NCI-H510A treated with DMSO at 0.1 percent for 48 hours (cell line): ENCODE measurements around the gene PLD5.
"Not testable (repeated sequence)": the region's sequence is repeated elsewhere in the genome, so short reads cannot be mapped to it uniquely, and the experiment has no call there.

Experiments
- DNase-seq: peaks from one replicate; lab custom pipeline; 2025; lab: John Stamatoyannopoulos, UW

PLD5 gene

GRCh38 chr1:242426271-242426905, 98.1 kb downstream of the PLD5 start:
- DNase-seq, result no peak

GRCh38 chr1:242425232-242425631, 99.3 kb downstream of the PLD5 start:
- no peak for DNase-seq

DNA sequence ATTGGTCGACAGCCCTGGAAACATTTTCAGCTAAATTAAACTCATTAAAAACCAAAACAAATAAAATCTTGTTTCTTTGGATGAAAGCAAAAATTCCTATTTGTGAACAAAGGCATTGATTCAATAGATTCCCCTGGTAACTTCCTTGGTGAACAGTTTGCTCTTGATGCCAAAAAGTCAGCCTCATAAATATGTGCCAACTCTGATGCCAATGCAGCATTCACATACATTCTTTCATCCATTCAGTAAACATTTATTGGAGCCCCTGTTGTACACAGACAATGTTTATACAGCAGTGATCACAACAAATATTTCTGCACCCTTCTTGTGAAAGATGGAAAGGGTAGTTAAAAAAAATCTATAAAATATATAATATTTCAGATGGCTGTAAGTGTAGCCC, 107.8 kb downstream of the PLD5 start:
- no peak for DNase-seq

GRCh38 chr1:242412921-242413320, 111.6 kb downstream of the PLD5 start:
- no peak for DNase-seq

DNA sequence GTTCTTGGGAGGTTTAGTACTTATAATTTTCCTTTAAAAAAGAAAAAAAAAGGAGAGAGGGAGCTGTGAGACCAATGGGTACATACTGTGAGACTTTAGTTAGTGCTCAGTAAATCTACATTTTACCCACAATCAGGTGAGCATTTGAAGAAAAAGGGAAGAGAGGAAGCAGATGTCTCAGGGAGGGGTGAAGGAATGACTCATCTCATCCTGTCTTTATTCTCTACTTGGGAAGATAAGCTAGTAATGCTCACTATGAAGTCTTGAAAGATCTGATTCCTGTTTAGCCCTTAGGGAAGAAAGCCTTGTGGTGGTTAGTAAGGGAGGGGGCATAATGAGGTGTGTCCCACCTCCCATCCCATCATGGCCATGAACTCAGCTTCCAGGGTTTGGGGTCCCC, 112.6 kb downstream of the PLD5 start:
- no peak for DNase-seq

DNA sequence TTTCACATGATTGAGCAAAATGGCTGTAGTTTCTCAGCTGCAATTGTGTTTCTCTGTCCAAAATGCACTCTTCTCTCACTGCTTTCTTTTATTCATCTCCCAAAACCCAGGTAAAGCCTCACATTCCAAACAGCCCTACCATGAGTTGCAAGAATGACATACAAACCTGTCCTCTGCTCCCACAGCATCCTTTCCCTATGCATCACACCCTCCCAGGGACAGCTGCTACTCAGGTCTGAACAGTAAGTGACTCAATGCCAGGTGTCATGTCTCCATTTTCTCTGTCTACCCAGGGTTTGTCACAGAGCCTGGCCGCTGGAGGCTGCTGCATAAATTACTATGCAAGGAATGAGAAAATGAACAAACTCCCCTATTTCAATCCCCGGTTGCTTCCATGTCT, 118.5 kb downstream of the PLD5 start:
- DNase-seq, result no peak

DNA sequence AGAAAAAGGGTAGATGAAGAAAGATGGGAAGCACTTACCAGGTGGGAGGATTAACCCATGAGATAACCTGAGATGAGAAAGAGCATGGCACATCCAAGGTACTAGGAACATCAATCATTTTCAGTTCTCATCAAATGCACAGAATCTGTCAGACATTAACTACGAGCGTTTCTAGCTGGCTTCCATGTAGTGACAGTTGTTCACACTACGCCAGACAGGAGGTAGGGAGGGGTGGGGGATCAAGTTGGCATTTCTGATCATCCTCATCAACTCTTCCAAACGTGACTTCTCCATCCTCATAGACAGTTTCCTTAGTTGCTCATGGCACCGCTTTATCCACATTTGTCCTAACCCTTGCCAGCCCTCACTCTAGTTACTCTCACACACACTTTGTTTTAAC, 120.2 kb downstream of the PLD5 start:
- no peak for DNase-seq

GRCh38 chr1:242402956-242403355, 121.5 kb downstream of the PLD5 start:
- DNase-seq, result no peak

GRCh38 chr1:242401937-242402336, 122.6 kb downstream of the PLD5 start:
- no peak for DNase-seq

DNA sequence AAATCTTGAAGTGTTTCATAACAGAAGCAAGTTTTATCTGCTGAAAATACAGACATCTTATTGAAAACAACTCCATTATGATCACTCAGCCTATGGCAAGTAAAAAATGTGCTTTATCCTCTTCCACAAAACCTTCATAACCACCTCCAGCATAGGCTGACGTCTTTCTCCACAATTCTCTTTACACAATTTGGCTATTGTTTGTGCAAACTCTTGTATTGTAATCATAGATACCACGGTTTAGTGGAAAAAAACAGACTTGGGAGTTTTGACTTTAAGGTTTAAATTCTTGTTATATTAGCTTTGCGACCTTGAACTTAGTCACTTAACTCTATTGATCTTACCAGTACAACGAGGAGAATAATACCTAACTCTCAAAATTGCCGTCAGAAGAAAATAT, 126.1 kb downstream of the PLD5 start:
- DNase-seq, result no peak

DNA sequence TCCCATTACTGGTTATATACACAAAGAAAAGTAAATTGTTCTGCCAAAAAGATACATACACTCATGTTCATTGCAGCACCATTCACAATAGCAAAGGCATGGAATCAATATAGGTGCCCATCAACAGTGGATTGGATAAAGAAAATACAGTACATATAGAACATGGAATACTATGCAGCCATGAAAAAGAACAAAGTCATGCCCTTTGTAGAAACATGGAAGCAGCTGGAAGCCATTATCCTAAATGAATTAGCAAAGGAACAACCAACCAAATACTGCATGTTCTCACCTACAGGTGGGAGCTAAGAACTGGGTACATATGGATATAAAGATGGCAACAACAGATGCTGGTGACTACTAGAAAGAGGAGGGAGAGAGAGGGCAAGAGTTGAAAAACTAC, 132.6 kb downstream of the PLD5 start:
- DNase-seq, result no peak

DNA sequence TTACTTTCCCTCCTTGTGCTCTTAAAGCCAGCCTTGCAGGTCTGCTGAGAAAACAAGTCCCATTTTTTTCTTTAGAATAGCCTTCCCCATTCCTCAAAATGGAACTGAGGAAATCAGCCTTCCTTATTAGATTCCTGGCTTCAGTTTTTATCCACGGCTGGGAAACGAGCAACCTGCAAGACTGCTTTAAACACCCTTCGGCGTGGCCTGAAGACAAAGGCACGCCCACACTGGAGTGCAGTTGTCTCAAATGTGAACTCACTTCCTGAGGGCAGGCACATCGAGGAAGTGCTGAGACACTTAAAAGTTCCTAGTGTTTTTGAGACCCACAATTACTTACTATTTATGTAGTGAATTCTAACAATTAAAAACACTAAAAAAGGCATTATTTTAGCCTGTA, 148.4 kb downstream of the PLD5 start:
- not testable (repeated sequence) for DNase-seq

- not testable (repeated sequence) for DNase-seq
These were observed 174.1 kb downstream of the PLD5 start for GRCh38 chr1:242350446-242350845.

DNA sequence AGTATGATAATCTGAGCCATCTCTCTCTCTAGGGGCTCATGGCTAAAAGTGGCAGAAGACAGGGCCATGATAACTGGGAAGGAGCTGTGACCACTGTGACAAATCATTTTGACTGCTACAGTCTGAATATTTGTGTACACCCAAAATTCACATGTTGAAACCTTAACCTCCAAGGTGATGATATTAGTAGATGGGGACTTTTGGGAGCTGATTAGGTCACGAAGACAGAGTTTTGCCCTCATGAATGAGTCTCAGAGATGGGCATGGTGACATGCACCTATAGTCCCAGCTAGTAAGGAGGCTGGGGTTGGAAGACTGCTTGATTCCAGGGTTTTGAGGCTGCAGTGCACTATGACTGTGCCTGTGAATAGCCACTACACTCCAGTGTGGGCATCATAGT, 174.9 kb downstream of the PLD5 start:
- DNase-seq, result no peak

DNA sequence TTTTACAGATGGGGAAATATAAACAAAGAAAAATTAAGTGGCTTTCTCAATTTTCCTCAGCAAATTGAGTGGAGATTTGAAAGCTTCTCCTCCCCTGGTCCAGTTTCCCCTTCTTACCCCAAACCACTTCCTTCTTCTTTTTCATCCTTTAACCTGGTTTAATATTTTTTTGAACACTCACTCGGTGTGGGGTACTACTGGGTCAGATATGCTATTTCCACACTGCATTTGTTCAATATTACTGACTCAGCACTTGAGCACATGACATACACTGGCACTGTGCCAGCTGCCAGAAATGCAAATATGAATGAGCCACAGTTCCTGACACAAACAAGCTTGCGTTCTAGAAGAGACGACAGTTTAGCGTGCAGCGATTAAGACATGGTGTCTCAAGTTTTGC, 193.6 kb downstream of the PLD5 start:
- DNase-seq, result peak; percentile 3

- DNase-seq, result not testable (repeated sequence)
These were observed 197.1 kb downstream of the PLD5 start for GRCh38 chr1:242327381-242327780.

- DNase-seq, result not testable (repeated sequence)
These were observed 202.5 kb downstream of the PLD5 start for GRCh38 chr1:242321981-242322380.

DNA sequence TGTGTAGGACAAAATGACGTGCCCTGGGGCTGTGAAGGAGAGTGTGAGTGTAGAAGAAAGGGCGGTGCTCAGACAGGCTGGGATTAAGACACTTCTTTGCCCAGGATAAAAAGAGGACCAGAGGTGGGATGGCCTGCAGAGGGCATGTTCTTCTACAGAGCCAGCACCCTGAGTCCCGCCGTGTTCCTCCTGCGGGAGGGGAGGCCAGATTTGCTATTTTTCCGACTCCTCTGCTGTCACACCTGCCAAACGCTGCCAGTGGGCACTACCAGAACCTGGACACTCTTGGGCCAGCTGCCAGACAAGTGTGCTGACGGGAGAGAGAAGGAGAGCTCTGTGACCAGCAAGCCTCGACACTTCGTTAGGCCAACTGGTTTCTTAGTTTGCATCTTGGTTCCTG, 206.4 kb downstream of the PLD5 start:
- no peak for DNase-seq

- not testable (repeated sequence) for DNase-seq
These were observed 209.6 kb downstream of the PLD5 start for GRCh38 chr1:242314865-242315264.

- not testable (repeated sequence) for DNase-seq
These were observed 210.3 kb downstream of the PLD5 start for GRCh38 chr1:242314085-242314649.

GRCh38 chr1:242308681-242309080, 215.8 kb downstream of the PLD5 start:
- DNase-seq, result not testable (repeated sequence)

DNA sequence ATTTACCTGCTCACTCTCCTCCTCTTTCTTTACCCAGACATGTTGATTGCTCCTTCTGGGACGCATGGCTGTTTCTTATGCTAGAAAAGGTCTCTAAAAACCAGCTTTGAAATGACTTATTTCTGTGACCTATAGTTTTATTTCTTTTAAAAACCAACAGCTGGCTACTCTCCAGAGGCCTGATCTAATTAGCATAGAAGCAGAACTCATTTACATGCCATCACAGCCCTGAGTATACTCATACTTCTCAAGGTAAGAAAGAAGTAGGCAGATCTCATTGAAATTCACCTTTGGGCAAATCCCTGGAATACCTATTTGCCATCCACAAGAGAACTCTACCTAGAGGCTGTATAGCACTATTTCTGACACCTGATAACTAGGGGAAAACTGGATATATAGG, 230.7 kb downstream of the PLD5 start:
- not testable (repeated sequence) for DNase-seq

- not testable (repeated sequence) for DNase-seq
These were observed 236.4 kb downstream of the PLD5 start for GRCh38 chr1:242288067-242288466.
